Inflammatory macrophage treated with lipopolysaccharide for 4 hours (primary cell): ENCODE measurements around the gene CFAP45.

Experiments used
- DNase-seq: peaks from one replicate; pipeline ENCODE4 v3.0.0-alpha.2; 2020

Gene CFAP45

DNA sequence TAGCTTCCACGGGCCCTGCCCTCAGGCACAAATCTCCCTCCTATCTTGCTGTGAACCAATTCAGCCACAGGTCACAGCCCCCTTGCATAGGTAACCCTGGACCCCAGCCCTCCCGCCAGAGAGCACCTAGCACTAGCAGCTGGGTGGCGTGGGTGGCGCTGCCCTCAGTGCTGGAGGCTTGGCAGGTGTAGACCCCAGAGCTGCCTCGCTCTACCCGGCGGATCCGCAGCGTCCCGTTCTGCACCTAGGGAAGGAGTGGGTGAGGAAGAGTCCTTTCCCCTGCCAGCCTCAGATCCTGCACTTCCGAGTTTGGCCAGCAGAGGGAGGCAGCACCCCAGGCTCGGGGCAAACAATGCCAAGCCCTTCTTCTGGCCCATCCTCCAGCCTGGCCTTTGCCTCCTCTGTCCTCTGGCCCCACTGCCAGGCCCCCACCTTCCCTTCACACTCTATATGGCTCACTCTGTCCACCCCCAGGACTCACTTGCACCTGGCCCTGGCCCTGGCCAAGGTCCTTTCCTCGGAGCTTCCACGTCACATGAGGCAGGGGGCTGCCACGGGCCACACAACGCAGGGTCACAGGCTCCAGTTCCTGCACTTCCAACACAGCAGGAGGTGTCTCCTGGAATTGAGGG lies 36.4 kb upstream of the CFAP45 start:
- peak; percentile 59 for DNase-seq

DNA sequence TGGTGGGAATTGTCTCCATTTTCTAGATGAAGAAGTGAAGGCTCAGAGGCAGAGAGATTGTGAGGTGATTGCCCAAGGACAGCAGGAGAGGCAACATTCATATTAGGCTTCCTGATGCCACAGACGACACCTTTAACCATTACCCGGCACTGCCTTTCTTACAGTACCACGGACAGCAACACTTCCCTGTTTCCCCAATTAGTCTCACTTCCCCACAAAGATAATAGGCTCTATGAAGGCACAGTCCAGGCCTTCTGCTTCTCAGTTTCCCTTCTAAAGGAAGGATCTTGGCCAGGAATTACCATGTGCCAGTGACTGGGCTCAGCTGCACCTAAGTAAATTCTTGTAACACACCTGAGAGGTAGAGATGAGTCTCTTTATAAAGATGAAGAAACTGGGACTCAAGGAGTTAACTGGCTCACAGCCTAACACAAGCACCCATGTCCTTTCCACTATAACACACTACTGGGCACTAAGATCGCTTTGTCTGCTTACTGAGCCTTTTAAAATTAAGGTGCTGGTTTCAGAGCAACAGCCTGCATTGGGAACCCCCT lies 35.8 kb upstream of the CFAP45 start:
- peak; percentile 74 for DNase-seq

- DNase-seq: no peak
Observed at GRCh38 chr1:159935305-159935704, 35.3 kb upstream of the CFAP45 start.

DNA sequence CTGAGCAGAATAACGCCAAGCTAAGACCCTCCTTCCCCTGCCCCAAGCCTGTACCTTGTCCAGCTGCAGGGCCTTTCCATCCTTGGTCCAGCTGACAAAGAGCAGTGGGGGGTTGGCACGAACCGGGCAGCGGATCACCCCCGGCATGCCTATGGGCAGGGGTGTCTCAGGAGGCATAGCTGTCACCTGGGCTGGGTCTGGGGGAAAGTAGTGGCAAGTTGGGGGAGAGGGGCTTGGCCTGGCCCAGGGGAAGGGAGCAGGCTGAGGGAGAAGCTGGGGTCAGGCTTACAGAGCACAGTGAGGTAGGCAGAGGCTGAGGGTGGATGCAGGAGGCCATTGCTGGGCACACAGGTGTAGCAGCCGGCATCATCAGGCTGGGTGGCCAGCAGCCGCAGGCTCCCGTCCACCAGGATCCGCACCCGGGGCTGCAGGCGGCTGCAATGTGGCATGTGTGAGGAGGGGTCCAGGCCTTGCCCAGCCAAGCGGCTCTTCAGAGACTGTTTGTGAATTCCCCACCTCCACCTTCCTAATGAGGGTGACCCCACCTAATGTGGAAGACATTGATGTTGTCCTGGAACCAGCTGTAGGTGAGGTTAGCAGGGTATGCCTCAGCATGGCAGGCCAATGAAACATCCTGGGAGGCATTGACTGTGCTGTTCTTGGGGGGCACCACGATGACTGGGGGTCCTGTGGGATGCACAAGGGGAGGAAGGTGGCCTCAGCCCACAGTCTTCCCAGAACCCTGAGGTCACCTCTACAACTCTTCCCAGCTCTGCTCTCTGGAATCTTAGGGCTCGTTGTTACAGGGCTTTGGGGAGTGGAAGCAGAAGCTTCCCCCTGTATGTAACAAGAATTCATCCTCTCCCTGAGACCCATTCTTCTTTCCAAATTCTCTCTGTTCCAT lies 34.4 kb upstream of the CFAP45 start:
- DNase-seq: no peak

- no peak for DNase-seq
Observed at GRCh38 chr1:159933347-159933746, 33.4 kb upstream of the CFAP45 start.

GRCh38 chr1:159932296-159933285 lies 32.6 kb upstream of the CFAP45 start:
- no peak for DNase-seq

DNA sequence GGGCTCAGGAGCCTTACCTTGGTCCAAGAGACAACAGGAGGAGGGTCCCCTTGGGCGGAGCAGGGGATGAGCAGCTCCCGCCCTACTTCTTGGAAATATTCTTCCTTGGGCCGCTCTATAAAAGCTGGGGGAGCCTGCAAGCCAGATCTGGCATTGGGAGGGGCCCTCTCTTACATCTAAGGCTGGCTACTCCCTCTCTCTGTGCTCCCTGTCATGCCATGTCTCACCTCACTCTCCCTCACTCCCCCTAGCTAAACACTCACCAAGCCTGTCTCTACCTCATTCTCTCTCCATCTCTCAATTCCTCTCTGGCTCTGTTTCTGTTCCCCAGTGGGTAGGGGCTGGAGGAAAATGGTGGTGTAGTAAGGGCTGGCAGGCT lies 31.8 kb upstream of the CFAP45 start:
- DNase-seq: no peak

GRCh38 chr1:159931101-159931794 lies 31.3 kb upstream of the CFAP45 start:
- no peak for DNase-seq

GRCh38 chr1:159930634-159931033 lies 30.7 kb upstream of the CFAP45 start:
- DNase-seq: no peak

DNA sequence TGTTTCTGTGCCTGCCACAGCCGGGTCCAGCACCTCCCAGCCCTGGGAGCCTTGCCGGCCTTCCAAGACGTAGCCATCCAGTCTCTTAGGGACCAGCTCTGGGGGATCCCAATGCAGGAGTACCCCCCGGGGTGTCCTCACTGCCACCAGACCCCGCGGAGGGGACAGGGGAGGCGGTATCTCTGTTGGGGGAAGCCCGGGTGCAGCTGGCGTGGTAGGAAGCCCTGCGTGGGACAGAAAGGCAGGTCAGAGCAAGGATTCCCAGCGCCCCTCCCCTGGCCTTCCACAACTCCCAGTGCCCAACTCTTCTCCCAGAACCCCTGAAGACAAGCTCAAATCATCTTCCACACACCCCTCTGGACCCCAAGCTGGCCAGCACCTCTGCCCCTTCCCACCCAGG lies 30.3 kb upstream of the CFAP45 start:
- no peak for DNase-seq

DNA sequence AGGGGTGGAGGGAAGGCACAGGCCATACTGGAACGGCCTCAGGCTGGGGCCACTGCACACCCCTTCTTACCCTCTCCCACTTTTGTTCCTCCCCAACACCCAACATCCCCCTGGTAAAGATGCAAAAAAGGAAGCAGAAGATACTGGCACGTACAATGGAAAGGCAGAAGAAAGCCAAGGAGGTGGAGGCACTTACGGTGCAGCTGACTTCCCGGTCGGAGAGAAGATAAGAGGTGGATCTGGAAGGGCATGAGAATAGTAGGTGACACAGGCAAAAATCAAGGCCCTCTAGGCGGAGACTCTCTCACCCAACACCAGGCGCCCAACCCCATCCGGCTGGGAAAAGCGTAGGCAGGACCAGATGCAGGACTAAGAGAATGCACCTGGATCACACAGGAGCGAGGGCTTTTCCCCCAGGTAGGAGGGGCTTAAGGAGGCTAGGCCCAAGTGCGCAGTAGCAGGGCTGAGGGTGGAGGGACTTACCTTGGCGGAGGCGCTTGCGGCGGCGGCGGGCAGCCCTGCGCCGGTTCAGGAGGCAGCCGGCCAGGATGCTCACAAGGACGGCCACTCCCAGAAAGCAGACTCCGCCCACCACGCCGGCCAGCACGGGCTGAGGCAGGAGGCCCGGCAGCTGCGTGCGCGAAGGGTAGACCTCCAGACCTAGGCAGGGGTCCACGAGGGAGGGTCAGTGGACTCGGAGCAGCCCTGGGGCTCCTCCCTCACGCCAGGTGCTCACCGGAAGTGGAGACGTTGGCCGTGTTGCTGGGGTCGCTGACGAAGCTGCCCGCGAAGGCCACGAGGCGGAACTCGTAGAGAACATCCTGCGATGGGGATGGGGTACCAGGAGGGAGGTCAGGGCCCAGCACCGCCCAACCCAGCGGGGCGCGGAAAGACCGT lies 29.4 kb upstream of the CFAP45 start:
- DNase-seq: no peak

DNA sequence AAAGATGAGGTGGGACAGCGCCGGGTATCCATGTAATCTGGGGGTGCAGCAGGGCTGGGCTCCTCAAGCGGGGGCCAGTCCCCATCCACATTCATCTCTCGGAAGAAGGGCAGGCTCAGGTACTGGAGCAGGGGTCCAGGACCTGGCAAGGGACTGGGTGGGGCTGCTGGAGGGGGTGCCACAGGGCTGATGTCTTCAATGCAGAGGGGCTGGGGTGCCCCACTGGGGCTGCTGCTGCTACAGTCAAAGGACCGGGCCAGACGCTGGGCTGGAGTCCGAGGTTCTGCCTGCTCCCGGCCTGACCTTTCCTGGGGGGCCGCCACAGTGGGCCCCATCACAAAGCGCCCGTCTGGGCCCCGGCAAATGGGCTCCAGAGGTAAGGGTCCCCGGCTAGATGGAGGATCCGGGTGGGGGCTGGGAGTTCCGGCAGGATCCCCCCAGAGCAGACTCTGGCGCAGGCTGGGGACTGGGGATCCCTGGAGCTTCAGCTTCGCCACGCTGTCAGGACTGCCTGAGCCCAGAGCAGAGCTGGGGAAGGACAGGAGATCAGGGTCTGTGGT lies 28.6 kb upstream of the CFAP45 start:
- DNase-seq: no peak

DNA sequence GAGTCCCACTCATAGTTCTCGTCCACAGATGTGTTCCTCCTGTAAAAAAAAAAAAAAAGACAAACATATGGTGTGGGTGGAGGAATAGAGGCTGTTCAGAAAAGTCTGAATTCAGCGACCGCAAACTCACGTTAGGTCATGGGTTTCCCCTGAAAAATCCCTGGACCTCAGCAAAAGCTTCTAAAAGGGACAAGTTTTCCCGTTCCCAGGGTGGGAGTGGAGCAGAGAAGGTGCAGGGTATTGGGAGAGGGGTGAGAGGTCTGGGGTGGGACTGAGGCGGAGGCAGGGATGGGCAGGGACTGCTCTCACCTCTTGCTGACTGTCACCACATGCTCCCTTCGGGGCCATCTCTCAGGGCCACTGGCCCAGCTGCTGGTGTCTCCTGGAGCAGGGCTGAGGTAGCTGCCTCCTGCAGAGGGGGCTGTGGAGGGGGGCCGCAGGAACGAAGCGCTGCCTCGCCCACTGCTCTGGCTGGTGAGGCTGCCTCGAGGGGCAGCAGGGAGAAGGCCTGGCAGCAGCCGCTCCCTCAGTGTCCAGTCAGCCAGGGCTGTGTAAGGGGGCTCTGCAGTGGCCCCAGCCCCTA lies 28.0 kb upstream of the CFAP45 start:
- DNase-seq: no peak

GRCh38 chr1:159927211-159927848 lies 27.4 kb upstream of the CFAP45 start:
- DNase-seq: no peak

DNA sequence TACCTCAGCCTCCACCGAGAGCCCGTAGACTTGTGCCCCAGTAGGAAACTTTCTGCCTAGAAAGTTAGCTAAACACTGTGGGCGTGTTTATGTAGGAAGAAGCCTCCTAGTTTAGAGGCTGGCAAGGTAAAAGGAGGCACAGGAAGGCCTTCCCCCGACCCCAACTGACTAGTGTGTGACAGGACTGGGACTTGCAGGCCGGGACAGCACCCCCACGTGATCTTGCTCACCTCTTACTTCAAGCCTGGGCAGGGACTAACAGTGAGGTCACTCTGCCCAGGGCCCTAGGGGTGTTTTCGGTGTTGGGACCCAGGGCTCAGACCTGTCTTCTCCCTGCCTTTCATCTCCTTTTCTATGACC lies 25.7 kb upstream of the CFAP45 start:
- DNase-seq: peak; percentile 17

DNA sequence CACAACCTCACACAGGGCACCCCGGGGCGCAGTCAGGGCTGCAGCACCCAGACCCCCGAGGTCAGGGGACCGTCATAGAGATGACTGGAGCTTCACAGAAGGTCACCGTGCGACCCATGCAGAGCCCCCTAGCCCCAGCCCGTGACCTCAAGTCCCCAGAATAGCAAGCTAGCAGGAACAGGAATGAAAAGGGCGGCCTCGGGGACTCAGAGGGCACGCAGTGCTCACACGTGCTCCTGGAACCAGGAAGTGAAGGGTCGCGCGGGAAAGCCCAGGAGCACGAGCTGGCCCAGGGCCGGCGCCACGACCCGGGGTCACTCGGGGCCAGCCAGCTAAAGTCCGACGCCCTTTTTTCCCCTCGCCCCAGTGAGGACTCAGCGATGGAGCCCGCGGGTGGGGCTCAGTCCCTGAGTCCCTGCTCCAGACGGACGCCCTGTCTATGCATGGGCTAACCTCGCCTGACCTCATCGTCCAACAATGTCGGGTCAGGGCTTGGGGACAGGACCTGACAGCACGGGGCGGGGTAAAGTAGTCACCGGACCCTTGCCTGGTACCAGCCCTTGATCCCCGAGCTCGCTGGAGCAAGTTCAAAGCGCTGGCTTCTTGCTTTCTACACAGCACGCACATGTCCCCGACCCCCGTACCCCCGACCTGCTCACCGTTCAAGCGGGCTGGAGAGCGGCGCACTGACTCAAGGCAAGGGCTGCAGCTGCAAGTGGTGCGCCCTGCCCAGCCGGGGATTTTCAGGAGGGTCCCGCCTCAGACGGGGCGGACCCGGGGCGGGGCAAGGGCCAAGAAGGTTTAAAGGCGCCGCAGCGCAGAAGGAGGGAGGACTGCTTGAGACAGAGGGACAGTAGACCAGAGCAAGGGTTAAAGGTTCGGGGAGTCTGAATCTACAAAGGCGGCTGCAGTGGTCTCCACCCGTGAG lies 25.1 kb upstream of the CFAP45 start, which contains the start of gene TAGLN2:
TAGLN2 (minus strand) TSS at position 717 of the 928 bp plus-strand sequence. CDS start 4,998 bp downstream, outside the sequence.
- DNase-seq: peak; percentile 90

DNA sequence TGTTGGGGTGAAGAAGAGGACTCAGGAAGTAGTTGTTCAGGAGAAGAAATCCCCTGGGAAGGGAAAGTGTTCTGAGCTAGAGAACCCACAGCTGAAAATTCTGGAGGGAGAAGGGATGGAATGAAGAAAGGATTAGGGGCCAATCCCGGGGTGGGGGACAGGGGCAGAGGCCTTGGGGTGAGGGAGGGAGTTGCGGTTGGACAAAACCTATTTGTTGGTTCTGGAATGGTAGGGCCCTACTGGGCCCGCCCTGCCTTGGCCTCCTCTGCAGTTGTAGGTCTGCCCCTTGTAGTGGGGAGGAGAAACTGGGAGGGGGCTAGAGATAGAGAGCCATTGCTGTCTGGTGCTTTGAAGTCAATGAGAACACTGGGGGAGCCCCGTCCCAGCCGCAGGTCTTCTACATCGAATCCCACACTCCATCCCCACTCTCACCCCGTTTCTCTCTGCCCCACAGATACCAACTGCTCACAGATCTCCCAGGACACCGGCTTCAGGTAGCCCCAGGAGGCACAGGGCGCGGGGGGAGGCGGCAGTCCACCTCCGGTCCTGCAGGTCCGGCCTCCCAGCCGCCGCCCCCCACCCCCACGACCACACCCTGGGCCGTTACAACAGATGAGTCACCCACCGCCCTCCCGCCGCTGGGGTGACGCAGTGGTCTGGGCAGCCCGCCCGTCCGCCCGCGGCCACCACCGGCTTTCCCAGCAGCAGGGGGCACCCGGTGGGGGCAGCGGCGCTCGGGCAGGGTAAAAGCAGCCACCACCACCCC lies 24.2 kb upstream of the CFAP45 start:
- peak; percentile 89 for DNase-seq
